Tongue (tissue), 2 donors: ENCODE results near the gene MAP3K2. TPM values are rescaled to one million over a fixed set of nuclear protein-coding genes. Genes with fewer than 3 reads are reported as not detected.
"Not testable (repeated sequence)": the region's sequence is repeated elsewhere in the genome, so short reads cannot be mapped to it uniquely, and the experiment has no call there.

Source experiments
- DNase-seq: peaks from one replicate; pipeline ENCODE4 v3.0.0-alpha.2; 2015
- total RNA-seq: library from RNA; depleted of rRNA; stranded (reverse); fragments of >200 nt; gene quantifications from one replicate; pipeline ENCODE4 v1.2.3, GENCODE V29; 2014

The MAP3K2 gene
- total RNA-seq, 1 donor from 2014 or later: 57.7 TPM

GRCh38 chr2:127420039-127420864 is 32.5 kb upstream of the MAP3K2 start:
- DNase-seq: no peak

- no peak for DNase-seq
Measured at GRCh38 chr2:127419448-127420038, 31.8 kb upstream of the MAP3K2 start.

GRCh38 chr2:127419112-127419430 is 31.3 kb upstream of the MAP3K2 start:
- DNase-seq: no peak

DNA sequence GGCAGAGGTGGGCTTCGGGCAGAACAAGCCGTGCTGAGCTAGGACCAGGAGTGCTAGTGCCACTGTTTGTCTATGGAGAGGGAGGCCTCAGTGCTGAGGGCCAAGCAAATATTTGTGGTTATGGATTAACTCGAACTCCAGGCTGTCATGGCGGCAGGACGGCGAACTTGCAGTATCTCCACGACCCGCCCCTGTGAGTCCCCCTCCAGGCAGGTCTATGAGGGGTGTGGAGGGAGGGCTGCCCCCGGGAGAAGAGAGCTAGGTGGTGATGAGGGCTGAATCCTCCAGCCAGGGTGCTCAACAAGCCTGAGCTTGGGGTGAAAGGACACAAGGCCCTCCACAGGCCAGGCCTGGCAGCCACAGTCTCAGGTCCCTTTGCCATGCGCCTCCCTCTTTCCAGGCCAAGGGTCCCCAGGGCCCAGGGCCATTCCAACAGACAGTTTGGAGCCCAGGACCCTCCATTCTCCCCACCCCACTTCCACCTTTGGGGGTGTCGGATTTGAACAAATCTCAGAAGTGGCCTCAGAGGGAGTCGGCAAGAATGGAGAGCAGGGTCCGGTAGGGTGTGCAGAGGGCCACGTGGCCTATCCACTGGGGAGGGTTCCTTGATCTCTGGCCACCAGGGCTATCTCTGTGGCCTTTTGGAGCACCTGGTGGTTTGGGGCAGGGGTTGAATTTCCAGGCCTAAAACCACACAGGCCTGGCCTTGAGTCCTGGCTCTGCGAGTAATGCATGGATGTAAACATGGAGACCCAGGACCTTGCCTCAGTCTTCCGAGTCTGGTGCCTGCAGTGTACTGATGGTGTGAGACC is 30.7 kb upstream of the MAP3K2 start, which contains the start of gene PROC:
TSS of gene PROC (plus strand) at position 128 of the 812 bp plus-strand sequence. CDS start 1,516 bp downstream, outside the sequence.
- no peak for DNase-seq

DNA sequence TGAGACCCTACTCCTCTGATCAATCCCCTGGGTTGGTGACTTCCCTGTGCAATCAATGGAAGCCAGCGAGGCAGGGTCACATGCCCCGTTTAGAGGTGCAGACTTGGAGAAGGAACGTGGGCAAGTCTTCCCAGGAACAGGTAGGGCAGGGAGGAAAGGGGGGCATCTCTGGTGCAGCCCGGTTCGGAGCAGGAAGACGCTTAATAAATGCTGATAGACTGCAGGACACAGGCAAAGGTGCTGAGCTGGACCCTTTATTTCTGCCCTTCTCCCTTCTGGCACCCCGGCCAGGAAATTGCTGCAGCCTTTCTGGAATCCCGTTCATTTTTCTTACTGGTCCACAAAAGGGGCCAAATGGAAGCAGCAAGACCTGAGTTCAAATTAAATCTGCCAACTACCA is 29.6 kb upstream of the MAP3K2 start:
- no peak for DNase-seq

DNA sequence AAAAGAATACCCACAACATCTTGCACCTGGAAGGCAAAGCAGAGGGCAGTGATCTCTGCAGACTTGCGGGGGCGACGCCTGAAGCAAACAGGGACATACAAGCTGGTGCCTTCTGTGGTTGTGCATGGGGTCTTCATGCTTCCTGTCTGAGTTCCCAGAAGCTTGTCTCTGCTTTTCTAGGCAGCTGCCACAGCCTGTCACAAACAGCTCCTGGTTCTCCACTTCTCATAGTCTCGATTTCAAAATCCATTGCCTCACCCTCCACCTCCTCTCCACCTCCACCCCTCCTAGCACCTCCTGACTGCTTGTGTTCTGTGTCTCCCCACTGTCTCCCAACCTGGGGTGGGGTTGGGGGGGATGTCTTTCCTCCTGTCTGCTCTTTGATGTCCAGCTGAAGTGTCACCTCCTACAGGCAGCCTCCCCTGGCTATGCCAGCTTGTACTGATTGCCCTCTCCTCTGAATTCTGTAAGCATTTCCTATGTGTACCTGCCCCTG is 28.8 kb upstream of the MAP3K2 start:
- DNase-seq: peak; percentile 71

DNA sequence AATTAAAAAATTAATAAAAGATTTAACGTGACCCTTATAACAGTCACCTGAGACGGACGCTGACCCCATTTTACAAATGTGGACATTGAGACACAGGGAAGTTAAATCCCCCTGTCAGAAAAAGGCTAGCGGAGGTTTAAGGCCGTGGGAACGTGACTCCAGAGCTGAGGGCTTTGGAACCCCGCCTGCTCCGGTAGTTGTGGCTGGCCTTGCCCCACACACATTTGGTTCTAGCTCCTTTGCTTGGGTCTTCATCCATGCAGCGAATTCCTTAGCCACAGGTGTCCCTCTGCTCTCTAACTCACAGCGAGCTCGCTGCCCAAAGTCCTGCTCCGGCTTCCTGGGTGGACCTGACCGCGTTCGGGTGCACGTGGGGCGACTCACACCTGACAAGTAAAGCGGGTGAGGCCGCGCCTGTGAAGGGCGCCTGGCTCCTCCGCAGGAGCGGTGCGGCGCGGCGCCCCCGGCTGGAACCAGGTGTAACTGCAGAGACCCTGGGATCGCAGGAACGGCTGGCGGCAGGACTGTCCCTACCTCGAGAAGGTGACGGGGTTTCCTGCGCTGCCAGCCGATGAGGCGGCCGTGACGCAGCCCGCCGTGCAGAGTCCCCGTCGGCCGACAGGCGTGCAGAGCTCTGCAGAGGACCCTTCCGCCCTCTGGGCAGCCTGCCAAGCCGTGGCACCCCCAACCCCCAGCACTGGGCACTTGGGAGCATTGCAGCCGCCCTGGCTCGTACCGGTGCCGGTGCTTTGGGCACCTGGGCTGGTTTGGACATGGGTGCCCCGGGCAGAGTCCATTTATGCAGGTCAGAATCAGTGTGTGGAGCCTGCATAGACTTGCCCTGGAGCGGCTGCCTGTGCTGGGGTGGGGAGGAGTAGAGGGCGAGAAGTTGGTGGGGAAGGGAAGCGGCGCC is 28.1 kb upstream of the MAP3K2 start:
- peak; percentile 62 for DNase-seq

GRCh38 chr2:127414638-127415592 is 27.1 kb upstream of the MAP3K2 start:
- no peak for DNase-seq

DNA sequence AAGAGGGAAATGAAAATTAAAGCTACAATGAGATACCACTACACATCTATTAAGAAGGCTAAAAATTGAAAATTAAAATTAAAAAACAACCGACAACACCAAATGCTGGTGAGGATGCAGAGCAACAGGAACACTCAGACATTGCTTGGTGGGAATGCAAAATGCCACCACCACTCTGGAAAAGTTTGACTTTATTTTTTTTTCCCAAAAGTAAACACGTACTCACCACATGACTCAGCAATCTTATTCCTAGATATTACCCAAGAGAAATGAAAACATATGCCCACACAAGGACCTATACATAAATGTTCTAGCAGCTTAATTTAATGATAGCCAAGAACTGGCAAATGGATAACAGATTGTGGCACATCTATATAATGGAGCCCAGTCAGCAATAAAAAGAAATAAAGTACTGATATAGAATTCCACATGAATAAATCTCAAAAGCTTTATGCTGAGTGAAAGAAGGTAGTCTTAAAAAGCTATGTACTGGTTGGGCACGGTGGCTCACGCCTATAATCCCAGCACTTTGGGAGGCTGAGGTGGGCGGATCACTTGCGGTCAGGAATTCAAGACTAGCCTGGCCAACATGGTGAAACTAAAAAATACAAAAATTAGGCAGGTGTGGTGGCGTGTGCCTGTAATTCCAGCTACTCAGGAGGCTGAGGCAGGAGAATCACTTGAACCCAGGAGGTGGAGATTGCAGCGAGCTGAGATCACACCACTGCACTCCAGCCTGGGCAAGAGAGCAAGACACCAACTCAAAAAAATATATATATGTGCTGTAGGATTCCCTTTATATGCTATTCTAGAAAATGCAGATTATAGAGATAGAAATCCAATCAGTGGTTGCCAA is 26.2 kb upstream of the MAP3K2 start:
- no peak for DNase-seq

DNA sequence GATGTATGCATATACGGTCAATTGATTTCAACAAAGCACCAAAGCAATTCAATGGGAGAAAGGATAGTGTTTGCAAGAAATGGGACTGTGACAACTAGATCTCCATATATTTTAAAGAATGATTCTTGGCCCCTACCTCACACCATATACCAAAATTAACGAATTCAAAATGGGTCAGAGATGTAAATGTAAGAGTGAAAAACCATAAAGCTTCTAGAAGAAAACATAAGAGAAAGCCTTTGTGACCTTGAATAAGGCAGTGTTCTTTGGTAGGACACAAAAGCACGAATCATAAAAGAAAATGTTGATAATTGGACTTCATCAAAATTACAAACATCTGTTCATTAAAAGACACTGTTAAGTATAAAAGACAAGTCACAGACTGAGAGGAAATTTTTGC is 25.4 kb upstream of the MAP3K2 start:
- DNase-seq: no peak

- peak; percentile 71 for DNase-seq
Measured at GRCh38 chr2:127411653-127412369, 24.0 kb upstream of the MAP3K2 start.

GRCh38 chr2:127410871-127411652 is 23.3 kb upstream of the MAP3K2 start:
- peak; percentile 84 for DNase-seq

GRCh38 chr2:127409716-127410115 is 21.9 kb upstream of the MAP3K2 start:
- DNase-seq: not testable (repeated sequence)

DNA sequence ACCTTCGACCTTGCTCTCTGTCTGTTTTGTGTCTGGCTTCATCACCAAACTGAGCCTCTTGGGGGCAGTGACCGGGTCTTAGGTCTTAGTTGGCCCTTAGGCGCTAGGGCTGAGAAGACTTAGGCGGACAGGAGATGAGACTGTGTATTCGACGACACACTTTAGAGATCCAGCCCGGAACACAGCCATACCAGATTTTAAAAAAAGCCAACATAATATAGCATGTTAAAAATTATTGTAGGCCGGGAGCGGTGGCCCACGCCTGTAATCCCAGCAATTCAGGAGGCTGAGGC is 21.0 kb upstream of the MAP3K2 start:
- DNase-seq: no peak

DNA sequence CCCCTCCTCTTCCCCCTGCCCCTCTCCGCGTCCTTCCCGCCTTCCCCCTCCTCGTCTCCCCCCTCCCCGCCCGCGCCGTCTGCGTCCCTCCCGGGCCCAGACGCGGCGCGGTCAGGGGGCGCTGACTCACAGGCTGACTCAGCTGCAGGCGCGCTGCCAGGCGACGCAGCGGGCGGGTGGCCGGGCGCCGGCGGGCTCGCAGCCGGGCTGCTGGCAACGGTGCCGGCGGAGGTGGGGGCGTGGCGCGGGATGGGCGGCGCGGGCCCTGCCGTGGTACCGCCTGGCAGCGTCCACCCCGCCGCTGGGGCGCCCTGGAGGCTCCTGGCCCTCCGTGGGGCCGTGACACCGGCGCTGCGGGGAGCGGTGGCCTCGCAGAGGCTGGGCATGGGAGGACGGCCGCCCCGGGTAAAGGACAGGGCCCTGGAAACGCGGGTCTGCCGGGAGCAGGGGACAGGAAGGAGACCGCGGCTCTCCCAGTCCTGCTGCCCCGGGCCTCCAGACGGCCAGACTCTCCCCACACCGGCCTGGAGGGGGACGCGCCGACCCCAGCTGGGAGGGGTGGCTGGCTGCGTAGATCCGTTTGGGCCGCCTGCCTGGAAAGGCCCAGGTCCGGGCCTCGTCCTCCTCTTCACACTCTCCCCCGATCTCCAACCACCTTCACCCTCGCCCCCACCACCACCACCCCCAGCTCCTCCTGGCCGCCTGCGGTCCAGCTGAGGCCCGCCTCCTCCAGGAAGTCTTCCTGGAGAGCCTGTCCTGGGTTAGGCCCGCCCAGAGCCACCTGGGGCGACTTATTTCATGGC is 20.4 kb upstream of the MAP3K2 start:
- peak; percentile 94 for DNase-seq

DNA sequence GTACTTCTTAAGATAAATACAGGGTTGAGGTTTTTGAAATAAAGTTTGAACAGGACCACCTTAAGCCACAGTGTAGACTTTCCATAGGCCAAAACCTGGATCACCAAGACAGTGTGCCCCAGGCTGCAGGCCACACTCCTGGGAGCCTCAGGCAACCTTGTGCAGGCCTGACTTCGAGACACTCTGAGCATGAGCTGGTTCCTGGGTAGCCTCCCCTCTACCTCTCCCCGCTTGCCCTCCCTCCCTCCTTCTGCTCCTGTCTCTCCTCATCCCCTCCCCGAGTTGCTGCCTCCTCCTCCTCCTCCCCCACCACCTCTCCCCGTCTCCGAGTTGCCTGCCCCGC is 19.9 kb upstream of the MAP3K2 start:
- DNase-seq: no peak

DNA sequence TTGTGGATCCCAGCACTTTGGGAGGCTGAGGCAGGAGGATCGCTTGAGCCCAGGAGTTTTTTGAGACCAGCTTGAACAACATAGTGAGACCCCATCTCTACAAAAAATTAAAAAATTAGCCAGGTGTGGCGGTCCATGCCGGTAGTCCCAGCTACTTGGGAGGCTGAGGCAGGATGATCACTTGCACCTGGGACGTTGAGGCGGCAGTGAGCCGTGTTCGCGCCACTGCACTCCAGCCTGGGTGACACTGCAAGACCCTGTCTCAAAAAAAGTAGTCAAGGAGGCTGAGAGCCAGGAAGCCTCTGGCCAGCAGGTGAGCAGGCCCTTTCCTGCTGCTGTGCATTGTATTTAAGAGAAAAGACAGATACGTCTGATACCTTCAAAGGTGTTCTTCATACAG is 19.3 kb upstream of the MAP3K2 start:
- no peak for DNase-seq

DNA sequence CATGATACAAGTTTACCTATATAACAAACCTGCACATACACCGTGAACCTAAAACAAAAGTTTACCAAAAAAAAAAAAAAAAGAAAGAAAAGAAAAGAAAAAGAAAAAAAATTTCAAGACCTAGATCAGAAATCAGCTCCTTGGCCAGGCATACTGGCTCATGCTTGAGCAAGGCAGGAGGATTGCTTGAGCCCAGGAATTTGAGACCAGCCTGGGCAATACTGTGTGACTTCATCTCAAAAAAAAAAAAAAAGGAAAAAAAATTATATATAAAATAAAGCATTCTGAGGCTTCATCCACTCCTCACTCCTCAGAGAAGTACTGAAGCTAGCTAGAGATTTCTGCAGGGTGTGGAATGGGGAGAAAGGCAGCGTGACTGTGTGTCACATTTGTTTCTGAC is 18.7 kb upstream of the MAP3K2 start:
- DNase-seq: no peak
